ENCODE data around the gene GALK2.
"Not testable (repeated sequence)": the region's sequence is repeated elsewhere in the genome, so short reads cannot be mapped to it uniquely, and the experiment has no call there.

GALK2 gene

GRCh38 chr15:49255966-49256759 is 86.1 kb downstream of the GALK2 start:
- Histone ChIP-seq H3K36me3 (ENCODE audit: low read length) (0 out of 2 replicates have a peak, but pooled peaks cover 2% of the 10 kb centered on the region), H3K4me2 (ENCODE audit: low read depth, low read length, poor library complexity, severe bottlenecking) (no peak overlapping the region), H4K20me1 (ENCODE audit: low read depth, low read length) (no peaks in the 10 kb centered on the region), H3K9me2 (replicated peaks; ENCODE audit: insufficient read depth, low read length) (no peaks in the 10 kb centered on the region), H3K9ac (ENCODE audit: low read length) (no peak overlapping the region), H3K27ac (ENCODE audit: low read depth, low read length) (no peak overlapping the region), H3F3A (ENCODE audit: insufficient read depth) (no peaks in the 10 kb centered on the region), H3K79me2 (ENCODE audit: insufficient read depth, low read length) (no peaks in the 10 kb centered on the region), H2AFZ (ENCODE audit: low read depth, low read length, severe bottlenecking) (no peak overlapping the region), H3K4me3 (ENCODE audit: insufficient read depth, low read length, poor library complexity, severe bottlenecking) (no peak overlapping the region), H3K9me3 (ENCODE audit: insufficient read depth, low read length) (no peaks in the 10 kb centered on the region), H3K27me3 (ENCODE audit: low read length) (no peaks in the 10 kb centered on the region)
- TF ChIP-seq EZH2phosphoT487 (conservative IDR thresholded peaks at IDR 0.05; ENCODE audit: low read length) (no peak), CTCF (IDR thresholded peaks at IDR 0.05; ENCODE audit: insufficient read depth, low read length, poor library complexity, severe bottlenecking) (no peak)

- H3F3A ChIP-seq (ENCODE audit: insufficient read depth); H3K36me3 ChIP-seq (ENCODE audit: low read length); H3K4me3 ChIP-seq (ENCODE audit: insufficient read depth, low read length, poor library complexity, severe bottlenecking); H3K9me2 ChIP-seq (replicated peaks; ENCODE audit: insufficient read depth, low read length); H3K79me2 ChIP-seq (ENCODE audit: insufficient read depth, low read length); H3K27me3 ChIP-seq (ENCODE audit: low read length); H3K9ac ChIP-seq (ENCODE audit: low read length); H2AFZ ChIP-seq (ENCODE audit: low read depth, low read length, severe bottlenecking); H3K9me3 ChIP-seq (ENCODE audit: insufficient read depth, low read length); H3K4me2 ChIP-seq (ENCODE audit: low read depth, low read length, poor library complexity, severe bottlenecking); H4K20me1 ChIP-seq (ENCODE audit: low read depth, low read length); H3K27ac ChIP-seq (ENCODE audit: low read depth, low read length): not testable (repeated sequence)
These were observed 95.1 kb downstream of the GALK2 start for GRCh38 chr15:49265117-49265516.

- Histone ChIP-seq H3K27ac (ENCODE audit: low read depth, low read length) (no peak overlapping the region), H3K9ac (ENCODE audit: low read length) (no peak overlapping the region), H3F3A (ENCODE audit: insufficient read depth) (no peaks in the 10 kb centered on the region), H3K4me2 (ENCODE audit: low read depth, low read length, poor library complexity, severe bottlenecking) (no peak overlapping the region), H3K4me3 (ENCODE audit: insufficient read depth, low read length, poor library complexity, severe bottlenecking) (no peak overlapping the region), H3K79me2 (ENCODE audit: insufficient read depth, low read length) (no peaks in the 10 kb centered on the region), H3K9me3 (ENCODE audit: insufficient read depth, low read length) (no peaks in the 10 kb centered on the region), H3K27me3 (ENCODE audit: low read length) (no peaks in the 10 kb centered on the region), H3K9me2 (replicated peaks; ENCODE audit: insufficient read depth, low read length) (no peaks in the 10 kb centered on the region), H2AFZ (ENCODE audit: low read depth, low read length, severe bottlenecking) (no peak overlapping the region), H4K20me1 (ENCODE audit: low read depth, low read length) (no peaks in the 10 kb centered on the region), H3K36me3 (ENCODE audit: low read length) (no peaks in the 10 kb centered on the region)
- TF ChIP-seq EZH2phosphoT487 (conservative IDR thresholded peaks at IDR 0.05; ENCODE audit: low read length) (no peak), CTCF (IDR thresholded peaks at IDR 0.05; ENCODE audit: insufficient read depth, low read length, poor library complexity, severe bottlenecking) (no peak)
These were observed 95.9 kb downstream of the GALK2 start for GRCh38 chr15:49265911-49266310.
